Mesenteric fat pad (tissue), 1 donor: ENCODE data around the gene TBC1D16. TPM values are rescaled to one million over a fixed set of nuclear protein-coding genes. Genes with fewer than 3 reads are reported as not detected.

Experiments used
- DNase-seq: peaks from one replicate; pipeline ENCODE4 v3.0.0-alpha.2; 2020; ENCODE audit warnings: low spot score
- long read RNA-seq: library from polyadenylated mRNA; unstranded; transcript quantifications from one replicate; pipeline ENCODE4 v2.0.0, GENCODE V29; 2020
- total RNA-seq: library from RNA; stranded (reverse); fragmentation: NEBNext Ultra II Directional; extraction: Animal tissue kit (Norgen Biotek cat#: 25700); gene quantifications from one replicate; pipeline ENCODE4 v1.2.1, GENCODE V29; 2021
- donor health status: DM: yes; HTN: yes; CAD: no.

The TBC1D16 gene, protein sequence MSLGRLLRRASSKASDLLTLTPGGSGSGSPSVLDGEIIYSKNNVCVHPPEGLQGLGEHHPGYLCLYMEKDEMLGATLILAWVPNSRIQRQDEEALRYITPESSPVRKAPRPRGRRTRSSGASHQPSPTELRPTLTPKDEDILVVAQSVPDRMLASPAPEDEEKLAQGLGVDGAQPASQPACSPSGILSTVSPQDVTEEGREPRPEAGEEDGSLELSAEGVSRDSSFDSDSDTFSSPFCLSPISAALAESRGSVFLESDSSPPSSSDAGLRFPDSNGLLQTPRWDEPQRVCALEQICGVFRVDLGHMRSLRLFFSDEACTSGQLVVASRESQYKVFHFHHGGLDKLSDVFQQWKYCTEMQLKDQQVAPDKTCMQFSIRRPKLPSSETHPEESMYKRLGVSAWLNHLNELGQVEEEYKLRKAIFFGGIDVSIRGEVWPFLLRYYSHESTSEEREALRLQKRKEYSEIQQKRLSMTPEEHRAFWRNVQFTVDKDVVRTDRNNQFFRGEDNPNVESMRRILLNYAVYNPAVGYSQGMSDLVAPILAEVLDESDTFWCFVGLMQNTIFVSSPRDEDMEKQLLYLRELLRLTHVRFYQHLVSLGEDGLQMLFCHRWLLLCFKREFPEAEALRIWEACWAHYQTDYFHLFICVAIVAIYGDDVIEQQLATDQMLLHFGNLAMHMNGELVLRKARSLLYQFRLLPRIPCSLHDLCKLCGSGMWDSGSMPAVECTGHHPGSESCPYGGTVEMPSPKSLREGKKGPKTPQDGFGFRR
- 111 TPM for total RNA-seq
- long read RNA-seq, full-length matches to known transcripts = 19 of 138 reads
- long read RNA-seq, partial matches to known transcripts = 27 of 138 reads
- long read RNA-seq, other reads (novel, unspliced or antisense) = 92 of 138 reads

DNA sequence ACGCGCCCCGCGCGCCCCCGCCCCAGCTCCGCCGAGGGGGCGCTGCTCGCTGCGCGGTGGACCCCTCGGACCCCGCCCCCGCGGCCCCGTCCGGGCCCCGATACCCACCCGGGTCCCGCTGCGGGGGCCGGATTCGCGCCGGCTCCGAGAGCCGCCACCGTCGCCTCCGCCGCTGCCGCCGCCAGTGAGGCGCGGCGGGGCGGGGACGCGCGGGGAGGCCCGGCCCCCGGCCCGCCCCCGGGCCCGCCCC is at the start of gene TBC1D16:
Gene TBC1D16 (minus strand): TSS at position 186 of the 250 bp plus-strand sequence. CDS start 22,325 bp downstream, outside the sequence.
- no peak for DNase-seq

DNA sequence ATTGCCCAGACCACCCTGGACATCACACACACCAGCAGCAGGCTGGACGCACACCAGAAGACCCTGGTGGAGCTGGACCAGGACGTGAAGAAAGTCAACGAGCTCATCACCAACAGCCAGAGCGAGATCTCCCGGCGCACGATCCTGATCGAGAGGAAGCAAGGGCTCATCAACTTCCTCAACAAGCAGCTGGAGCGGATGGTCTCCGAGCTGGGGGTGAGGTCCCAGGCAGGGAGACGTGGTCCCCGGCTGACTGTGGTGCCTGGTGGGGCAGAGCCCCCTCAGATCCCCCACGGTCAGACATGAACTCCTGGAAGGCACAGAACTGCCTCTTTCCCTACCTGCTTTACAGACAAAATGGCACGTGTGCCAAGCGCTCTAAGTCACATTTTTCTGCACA is 49.1 kb upstream of the TBC1D16 start:
- no peak for DNase-seq

DNA sequence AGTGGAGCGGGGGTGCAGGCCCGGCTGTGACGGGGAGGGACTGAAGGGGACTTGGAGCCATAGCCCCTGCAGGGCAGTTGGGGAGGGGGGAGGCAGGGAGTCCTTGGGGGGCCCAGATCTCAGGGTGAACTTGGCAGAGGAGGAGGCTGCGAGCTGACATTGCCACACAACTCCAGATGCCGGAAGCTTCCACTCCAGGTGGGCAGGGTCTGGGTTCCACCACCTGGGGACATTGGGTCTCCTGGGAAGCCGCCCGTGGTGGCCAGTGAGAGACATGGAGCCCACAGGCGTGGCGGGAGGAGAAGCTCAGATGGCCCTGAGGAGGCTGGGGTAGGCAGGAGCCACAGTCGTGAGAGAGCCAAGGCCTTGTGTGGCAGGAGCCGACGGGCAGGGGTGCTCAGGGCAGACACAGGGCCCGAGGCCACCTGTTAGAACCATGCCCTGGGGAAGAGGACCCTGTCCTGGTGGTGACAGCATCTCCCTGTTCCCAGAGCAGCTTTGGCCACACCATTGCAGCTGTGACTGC is 47.5 kb upstream of the TBC1D16 start:
- DNase-seq = no peak

DNA sequence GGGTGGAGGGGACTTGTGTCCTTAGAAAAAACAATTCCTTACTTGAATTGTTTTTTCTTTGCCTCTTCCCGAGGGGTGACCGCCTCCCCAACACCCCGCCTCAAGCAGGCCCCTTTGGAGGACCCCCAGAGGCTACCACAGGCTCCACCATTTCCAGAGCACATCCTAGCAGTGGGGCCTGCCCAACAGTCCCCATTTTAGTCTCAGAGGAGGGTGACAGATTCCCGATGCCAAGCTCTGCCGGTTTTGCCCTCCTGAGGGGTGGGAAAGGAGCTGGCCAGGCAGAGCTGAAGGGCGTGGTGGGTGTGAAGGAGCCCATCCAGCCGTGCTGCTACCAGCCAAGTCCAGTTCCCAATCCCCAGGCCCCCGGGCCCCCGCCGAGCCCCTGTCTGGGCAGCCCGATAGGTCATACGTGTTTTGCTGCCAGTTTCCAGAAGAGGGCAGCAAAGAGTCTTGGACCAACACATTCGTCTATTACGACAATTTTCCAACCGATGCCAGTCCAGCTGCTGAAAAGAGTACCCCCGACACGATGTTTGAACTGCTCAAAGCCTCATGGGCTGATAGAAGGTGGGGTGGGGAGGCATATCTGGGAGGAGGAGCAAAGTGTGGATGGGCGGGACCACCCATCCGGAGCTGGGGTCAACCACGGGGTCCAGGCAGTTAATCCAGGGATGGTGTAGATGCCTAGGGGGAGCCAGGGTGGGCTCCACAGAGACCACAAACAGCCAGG is 46.9 kb upstream of the TBC1D16 start:
- DNase-seq = no peak

DNA sequence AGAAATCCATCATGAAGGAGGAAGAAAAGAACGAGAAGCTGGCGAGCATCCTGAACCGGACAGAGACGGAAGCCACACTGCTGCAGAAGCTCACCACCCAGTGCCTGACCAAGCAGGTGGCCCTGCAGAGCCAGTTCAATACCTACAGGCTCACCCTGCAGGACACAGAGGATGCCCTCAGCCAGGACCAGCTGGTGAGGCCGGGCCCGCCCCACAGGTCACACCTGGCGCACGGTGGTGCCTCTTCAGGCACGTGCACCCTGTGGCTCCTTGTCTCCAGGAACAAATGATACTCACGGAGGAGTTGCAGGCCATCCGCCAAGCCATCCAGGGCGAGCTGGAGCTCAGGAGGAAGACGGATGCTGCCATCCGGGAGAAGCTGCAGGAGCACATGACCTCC is 45.9 kb upstream of the TBC1D16 start:
- DNase-seq = no peak

DNA sequence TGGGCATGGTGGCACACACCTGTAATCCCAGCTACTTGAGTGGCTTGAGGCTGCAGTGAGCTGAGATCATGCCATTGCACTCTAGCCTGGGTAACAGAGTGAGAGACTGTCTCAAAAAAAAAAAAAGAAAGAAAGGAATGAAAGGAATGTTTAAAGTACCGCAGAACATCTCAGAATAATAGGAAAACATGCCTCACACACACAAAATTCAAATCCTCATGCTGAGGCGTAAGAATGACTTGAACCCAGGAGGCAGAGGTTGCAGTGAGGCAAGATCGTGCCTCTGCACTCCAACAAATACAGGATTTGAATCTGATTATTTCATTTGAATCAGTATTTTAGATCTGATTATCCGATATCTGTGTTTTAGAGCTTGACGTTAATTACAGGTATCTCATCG is 44.4 kb upstream of the TBC1D16 start:
- no peak for DNase-seq

DNA sequence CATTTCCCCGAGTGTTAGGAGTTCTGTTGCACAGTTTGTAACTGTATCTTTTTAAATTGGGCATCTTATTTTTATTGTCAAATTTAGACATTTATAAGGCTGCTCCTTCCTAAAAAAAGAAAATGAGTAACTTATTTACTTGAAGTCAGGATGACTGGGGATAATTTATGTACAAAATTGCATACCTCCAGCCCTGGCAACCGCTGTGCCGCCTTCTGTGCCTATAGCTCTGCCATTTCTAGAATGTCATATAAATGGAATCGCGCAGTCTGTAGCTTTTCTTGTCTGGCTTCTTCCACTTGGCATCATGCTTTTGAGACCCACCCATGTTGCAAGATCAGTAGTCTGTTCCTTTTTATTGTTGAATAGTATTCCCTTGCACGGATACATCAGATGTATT is 36.7 kb upstream of the TBC1D16 start:
- DNase-seq = no peak

DNA sequence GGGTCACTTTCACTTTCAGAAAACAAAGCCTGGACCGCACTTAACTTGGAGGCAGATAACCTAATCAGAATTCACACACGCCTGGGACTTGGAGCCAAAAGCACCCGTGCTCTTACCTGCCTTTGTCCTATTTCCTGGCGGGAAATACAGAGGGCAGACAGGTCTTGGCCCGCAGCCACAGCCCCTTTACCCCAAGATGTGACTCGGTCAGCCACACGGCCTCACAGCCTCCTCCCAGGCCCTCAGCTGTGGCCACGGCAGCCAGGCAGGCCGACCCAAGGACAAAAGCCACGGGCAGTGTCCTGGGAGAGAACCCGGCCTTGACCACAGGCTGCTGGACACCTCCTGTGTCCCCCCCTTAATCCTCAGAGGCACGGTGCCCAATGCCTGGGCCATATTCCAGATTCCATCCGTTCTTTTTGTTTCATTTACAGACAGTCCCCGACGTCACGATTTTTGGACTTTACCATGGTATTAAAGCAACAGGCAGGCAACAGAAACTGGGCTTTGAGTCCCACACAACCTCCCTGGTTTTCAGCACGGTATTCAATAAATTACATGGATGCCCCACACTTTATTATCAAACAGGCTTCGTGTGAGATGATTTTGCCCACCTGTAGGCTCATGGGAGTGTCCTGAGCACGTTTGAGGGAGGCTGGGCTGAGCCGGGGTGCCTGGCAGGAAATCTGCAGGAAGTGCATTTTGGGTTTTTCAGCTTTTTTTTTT is 35.6 kb upstream of the TBC1D16 start:
- no peak for DNase-seq

DNA sequence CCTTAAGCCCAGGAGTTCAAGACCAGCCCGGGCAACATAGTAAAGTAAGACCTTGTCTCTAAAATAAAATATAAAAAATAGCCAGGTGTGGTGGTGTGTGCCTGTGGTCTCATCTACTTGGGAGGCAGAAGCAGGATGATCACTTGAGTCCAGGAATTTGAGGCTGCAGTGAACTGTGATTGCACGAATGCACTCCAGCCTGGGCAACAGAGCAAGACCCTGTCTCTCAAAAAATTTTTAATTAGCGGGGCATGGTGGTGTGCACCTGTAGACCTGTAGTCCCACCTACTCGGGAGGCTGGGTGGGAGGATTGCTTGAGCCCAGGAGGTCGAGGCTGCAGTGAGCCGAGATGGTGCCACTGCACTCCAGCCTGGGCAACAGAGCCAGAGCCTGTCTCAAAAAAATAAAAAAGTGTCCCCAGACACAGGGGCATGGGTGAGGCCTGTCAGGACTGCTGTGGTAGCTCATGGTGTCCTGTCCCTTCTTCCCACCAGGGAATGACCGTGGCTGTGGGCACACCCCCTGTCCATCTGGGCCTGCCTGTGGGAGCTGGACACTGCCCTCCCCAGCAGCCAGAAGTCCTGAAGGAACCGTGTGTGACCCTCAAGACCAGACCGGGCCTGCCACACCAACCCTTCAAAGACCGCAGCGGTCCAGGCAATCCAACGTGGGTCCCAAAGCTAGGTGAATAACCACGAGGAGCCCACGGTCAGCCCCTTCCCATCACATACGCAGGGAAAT is 34.9 kb upstream of the TBC1D16 start:
- DNase-seq = no peak

DNA sequence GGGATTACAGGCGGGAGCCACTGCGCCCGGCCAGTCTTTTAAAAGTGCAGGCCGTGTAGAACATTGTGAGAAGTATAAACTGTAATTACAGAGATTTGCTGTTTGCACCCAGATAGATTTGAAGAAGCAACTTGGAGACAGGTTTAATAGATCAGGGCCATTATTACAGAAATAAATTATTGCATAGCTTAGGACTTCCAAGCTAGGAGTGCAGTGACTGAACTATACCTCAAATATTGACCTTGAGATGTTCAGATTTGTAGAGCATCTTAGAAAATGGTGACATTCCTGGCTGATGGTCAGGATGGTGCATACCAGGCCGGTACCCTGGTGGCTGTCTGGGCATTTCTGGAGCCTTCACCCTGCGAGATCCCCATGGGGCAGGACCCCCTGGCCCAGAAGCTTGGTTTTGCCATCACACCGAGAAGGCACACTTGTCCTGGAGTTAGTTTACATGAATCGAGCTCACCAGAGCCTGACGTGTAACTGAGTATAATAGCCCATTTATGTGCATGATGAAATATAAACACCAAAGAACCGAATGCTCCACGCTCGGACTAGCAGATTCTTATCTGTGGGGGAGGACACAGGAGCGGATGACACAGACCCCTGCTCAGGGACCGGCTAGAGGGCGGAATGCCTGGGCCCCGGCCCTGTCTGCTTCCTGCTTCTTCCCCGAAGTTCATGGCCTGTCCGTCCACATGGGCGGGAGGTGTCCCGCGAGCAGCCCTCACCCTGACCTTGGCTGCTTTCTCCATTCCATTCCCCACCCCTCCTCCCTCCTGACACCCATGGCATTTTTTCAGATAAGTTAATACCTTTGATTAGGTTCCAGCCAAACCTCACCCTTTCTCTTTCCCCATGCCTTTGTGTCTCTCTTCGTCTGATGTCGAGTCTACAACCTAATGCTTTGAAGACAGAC is 32.9 kb upstream of the TBC1D16 start:
- DNase-seq = no peak

DNA sequence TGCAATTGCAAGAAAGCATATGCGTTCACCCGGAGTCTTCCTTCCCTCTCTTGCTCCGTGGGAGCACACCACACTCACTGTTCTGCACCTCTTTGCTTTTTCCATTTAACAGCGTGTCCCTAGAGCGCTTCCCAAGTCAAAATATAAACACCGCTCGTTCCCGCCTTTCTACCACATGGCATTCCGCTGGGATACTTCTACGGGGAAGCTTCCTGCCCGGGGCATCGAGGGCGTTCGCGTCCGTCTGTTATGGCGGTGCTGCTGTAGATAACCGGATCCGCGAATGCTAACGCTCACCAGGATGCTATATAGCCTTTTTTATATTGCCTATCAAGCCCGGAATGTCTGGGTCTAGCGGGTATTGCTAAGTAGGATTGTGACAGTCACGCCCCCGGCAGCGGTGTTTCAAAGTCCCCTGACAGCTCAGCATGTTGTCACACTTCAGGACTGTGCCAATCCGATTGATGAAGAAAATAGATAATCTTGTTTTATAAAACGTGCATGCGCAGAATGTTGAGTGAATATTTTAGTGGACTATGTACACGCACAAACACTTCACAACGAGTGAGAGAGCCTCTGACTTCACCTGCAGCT is 31.8 kb upstream of the TBC1D16 start:
- DNase-seq = no peak

DNA sequence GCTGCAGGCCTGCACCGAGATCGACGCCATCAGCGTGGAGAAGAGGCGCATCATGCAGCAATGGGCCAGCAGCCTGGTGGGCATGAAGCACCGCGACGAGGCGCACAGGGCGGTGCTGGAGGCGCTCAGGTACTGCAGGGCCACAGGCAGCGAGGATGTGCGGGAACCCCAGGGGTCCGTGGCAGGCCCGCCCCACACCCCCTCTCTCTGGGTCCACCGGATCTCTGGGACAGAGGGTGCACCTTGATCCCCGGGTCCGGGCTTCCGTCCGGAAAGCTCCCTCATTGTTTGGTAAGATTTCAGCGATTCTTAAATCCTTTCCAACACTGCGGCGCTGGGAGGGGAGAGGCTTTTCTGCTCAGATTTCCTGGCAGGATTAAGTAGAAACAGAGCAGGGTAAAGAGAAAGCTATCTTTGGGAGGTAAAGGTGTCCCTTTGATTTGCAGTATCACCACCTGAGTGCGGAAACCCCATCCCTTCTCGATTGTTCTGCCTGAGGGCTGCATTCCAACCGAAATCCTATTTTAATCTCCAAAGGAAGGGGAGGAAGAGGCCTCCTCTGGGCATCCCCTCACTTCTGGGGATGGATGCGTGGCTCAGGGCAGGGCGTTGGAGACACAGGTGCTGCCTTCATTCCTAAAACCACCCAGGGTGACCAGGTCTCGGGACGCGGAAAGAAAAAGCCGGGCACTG is 30.0 kb upstream of the TBC1D16 start:
- DNase-seq = no peak

DNA sequence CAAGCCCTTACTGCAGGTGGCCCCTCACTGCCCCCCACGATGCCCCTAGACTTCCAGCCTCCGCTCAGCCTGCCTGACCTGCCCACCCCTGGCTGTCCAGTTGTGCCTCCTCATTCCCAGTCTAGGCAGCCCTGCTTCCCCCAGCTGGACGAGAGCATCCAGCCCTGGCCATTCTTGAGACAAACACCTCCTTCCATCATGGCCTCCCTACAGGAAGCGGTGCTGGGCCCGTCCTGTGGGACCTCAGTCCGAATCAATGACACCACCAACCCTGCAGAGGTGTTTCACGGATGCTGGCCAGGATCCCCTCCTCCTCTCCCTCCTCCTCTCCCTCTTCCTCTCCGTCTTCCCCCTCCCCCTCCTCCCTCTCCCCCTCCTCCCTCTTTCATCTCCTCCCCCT is 29.0 kb upstream of the TBC1D16 start:
- DNase-seq = no peak

DNA sequence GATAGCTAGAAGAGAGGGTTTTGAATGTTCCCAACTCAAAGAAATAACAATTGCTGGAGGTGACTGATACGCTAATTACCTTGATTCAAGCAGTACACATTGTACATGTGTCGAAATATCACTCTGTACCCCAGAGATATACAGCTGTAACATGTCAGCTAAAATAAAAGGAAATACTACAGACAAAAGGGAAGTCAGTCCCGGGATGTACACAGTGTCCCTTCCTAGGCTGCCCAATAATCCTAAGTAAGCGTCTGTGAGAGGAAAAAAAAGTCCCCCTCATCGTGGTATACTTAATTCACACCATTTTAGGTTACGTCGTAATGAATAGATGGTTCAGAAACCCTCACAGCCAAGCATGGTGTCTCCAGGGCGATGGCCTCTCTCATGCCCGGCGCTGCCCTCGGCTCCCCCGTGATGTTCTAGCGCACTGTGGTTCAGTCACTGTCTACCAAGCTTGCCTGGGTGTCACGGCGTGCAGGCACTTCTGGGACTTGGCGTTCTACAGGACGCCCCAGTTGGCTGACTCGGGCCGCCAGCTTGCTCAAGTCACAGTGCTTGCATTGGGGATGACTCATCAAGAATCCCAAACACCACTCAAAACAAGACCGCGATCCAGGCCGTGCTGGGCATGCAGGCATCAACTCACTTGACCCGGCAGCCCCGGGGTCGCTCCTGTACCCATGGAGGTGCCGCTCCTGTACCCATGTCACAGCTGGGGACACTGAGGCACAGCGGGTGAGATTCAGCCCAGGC is 28.3 kb upstream of the TBC1D16 start:
- DNase-seq = no peak

DNA sequence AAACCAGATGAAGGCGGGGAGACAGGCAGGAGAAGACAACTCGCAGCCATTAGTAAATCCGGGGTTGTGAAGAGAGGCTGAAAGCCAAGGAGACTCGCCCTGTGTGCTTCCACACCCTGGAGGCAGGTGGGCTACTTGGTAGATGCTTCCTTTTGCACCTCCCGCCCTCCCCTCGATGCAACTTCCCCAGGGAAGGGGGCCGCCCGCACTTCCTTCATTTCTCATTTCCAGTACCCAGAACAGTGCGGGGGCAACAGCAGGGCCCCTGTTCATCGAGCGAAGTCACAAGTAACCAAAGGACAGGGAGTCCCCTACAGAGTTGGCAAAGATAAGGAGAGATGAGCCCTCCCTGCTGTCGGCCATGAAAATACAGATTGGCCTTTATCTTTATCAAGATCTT is 25.7 kb upstream of the TBC1D16 start:
- DNase-seq = no peak

DNA sequence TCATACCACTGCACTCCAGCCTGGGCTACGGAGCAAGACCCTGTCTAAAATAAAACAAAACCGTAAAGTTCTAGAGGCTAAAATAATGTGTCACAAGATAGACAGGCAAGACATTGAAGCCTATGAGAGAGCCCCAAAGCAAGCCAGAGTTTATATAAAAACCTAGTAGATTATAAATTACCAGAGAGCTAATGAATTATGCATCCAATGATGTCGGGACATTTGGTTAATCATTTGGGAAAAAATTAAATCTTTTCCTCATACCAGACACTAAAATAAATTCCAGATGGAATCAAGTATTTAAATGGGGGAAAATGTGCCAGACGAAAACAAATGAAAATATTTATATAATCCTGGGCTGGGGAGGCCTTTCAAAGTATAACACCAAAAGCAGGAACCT is 25.0 kb upstream of the TBC1D16 start:
- DNase-seq = no peak

DNA sequence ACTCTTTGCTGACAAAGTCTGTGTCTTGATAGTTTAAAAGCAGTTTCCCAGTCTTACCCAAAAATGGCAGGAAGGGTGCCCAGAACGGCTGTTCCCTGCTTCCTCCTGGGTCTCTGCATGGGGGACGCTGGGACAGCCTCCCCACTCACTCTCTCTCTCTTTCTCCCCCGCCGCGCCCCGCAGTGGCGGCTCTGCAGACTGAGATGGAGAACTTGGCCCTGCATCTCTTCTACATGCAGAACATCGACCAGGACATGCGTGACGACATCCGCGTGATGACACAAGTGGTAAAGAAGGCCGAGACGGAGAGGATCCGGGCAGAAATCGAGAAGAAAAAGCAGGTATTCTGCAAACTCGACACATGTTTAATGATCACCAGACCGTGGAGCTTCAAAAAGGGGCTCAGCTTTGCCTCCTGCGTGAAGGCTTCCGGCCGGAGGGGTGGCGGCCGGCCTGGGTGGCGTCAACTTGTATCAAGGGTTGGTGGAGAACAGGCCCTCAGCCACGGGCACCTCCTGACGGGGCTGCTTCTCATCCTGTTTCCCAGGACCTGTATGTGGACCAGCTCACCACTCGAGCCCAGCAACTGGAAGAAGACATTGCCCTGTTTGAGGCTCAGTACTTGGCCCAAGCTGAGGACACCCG is 22.8 kb upstream of the TBC1D16 start:
- DNase-seq = no peak
